ENCODE results near the gene SLC6A8.

The SLC6A8 gene

GRCh38 chrX:153684467-153685155 lies 3.1 kb upstream of the SLC6A8 start:
- ChIA-PET CTCF (interaction anchor here (1.1 to 2.5 kb wide), 3 partner anchors 16 to 23 kb away, joined by 3 to 19 read pairs (median 3); no protein-coding TSS in a partner anchor), POLR2A (no interaction called here)
- no peak for TF ChIP-seq CTCF (IDR thresholded peaks at IDR 0.05; ENCODE audit: insufficient read depth, low read length, missing control alignments)
- no peak overlapping the region for H3K4me3 ChIP-seq (ENCODE audit: low read depth, low read length)
- no peak for DNase-seq (ENCODE audit: low read depth, low spot score)

GRCh38 chrX:153685156-153685536 lies 2.6 kb upstream of the SLC6A8 start:
- POLR2A ChIA-PET: no interaction called here

GRCh38 chrX:153685751-153686696 lies 1.7 kb upstream of the SLC6A8 start:
- CTCF ChIA-PET: interaction anchor here (1.4 kb wide), 1 partner anchor 147 kb away, joined by 3 read pairs; no protein-coding TSS in a partner anchor
- POLR2A ChIA-PET: no interaction called here
- H3K4me3 ChIP-seq (ENCODE audit: low read depth, low read length): no peak overlapping the region
- TF ChIP-seq CTCF (IDR thresholded peaks at IDR 0.05; ENCODE audit: insufficient read depth, low read length, missing control alignments): no peak
- DNase-seq (ENCODE audit: low read depth, low spot score): no peak

More at GRCh38 chrX:153685156-153685536, 2.6 kb upstream of the SLC6A8 start:
- no peak overlapping the region for H3K4me3 ChIP-seq (ENCODE audit: low read depth, low read length)
- CTCF ChIA-PET: interaction anchor here (2.5 kb wide), 1 partner anchor 17 kb away, joined by 19 read pairs; no protein-coding TSS in a partner anchor
- DNase-seq (ENCODE audit: low read depth, low spot score): no peak
- no peak for TF ChIP-seq CTCF (IDR thresholded peaks at IDR 0.05; ENCODE audit: insufficient read depth, low read length, missing control alignments)

DNA sequence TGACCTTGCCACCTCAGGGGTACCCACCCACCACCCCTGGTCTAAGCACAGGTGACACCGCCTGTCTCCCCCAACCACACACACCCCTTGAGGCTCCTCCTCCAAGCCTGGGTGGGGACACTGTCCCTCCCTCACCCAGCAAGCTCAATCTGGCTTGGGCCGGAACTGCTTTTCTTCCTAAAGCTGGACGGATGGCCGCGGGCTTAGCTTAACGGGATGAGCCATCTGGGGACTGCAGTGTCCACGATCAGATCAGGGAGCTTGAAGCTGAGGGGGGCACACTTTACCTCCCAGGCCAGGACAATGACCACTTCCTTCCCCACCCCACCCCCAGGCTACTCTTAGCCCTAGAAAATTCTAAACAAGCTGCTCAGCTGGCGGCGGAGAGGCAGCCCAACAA lies 1.0 kb upstream of the SLC6A8 start:
- TF ChIP-seq CTCF (IDR thresholded peaks at IDR 0.05; ENCODE audit: insufficient read depth, low read length, missing control alignments): no peak
- no peak for DNase-seq (ENCODE audit: low read depth, low spot score)
- H3K4me3 ChIP-seq (ENCODE audit: low read depth, low read length): no peak overlapping the region
- ChIA-PET CTCF (interaction anchor here (1.4 kb wide), 2 partner anchors 19 to 148 kb away, joined by 3 to 7 read pairs; no protein-coding TSS in a partner anchor), POLR2A (no interaction called here)

GRCh38 chrX:153688071-153688470 lies 345 bp downstream of the SLC6A8 start:
- DNase-seq (ENCODE audit: low read depth, low spot score): no peak
- peak overlapping the region; percentile 12 for H3K4me3 ChIP-seq (ENCODE audit: low read depth, low read length)
- no peak for TF ChIP-seq CTCF (IDR thresholded peaks at IDR 0.05; ENCODE audit: insufficient read depth, low read length, missing control alignments)
- ChIA-PET CTCF (interaction anchor here (1.0 to 1.4 kb wide), 2 partner anchors 9 to 20 kb away, joined by 3 to 7 read pairs; no protein-coding TSS in a partner anchor), POLR2A (no interaction called here)

GRCh38 chrX:153688506-153688905 lies 780 bp downstream of the SLC6A8 start:
- no peak for TF ChIP-seq CTCF (IDR thresholded peaks at IDR 0.05; ENCODE audit: insufficient read depth, low read length, missing control alignments)
- DNase-seq (ENCODE audit: low read depth, low spot score): no peak
- ChIA-PET CTCF (no interaction called here), POLR2A (no interaction called here)
- H3K4me3 ChIP-seq (ENCODE audit: low read depth, low read length): peak overlapping the region; percentile 58
